ENCODE data around the gene GRIFIN. TPM values are rescaled to one million over a fixed set of nuclear protein-coding genes. Genes with fewer than 3 reads are reported as not detected.

The GRIFIN gene
- total RNA-seq, 1 donor from 2014 or later, result not detected

GRCh38 chr7:2513702-2514101 is 37.5 kb upstream of the GRIFIN start:
- no peaks in the 10 kb centered on the region for H3K27me3 ChIP-seq (ENCODE audit: insufficient read depth, low read length)
- H3K4me3 Mint-ChIP-seq (ENCODE audit: unreplicated experiment), result no peak overlapping the region
- DNase-seq (ENCODE audit: low read depth) (no peak), FAIRE-seq (no peak)
- H3K4me1 Mint-ChIP-seq (ENCODE audit: low read depth, unreplicated experiment), result peaks cover 18% of the 10 kb centered on the region
- H2AFZ ChIP-seq (ENCODE audit: low read depth, low read length), result no peak overlapping the region
- no peaks in the 10 kb centered on the region for H3K36me3 Mint-ChIP-seq (ENCODE audit: low read depth, unreplicated experiment)
- no peaks in the 10 kb centered on the region for H3K79me2 ChIP-seq (ENCODE audit: insufficient read depth, low read length)
- H3K4me1 ChIP-seq (ENCODE audit: insufficient read depth, low read length), result peaks cover 37% of the 10 kb centered on the region
- TF ChIP-seq EZH2 (IDR thresholded peaks at IDR 0.05; ENCODE audit: insufficient read depth, low read length), result no peak
- H3K36me3 ChIP-seq (ENCODE audit: insufficient read depth, low read length), result no peaks in the 10 kb centered on the region
- H3K27ac ChIP-seq (ENCODE audit: low read depth, low read length), result no peak overlapping the region
- H3K9ac ChIP-seq (ENCODE audit: low read length), result no peak overlapping the region
- H3K9me3 ChIP-seq (ENCODE audit: insufficient read depth, low read depth, low read length), result peaks cover 4% of the 10 kb centered on the region
- no peak overlapping the region for H3K4me3 ChIP-seq (ENCODE audit: insufficient read depth, low read depth, low read length)
- H3K27me3 Mint-ChIP-seq (ENCODE audit: low read depth, unreplicated experiment), result peaks cover 6% of the 10 kb centered on the region
- no peaks in the 10 kb centered on the region for H3K9me3 Mint-ChIP-seq (ENCODE audit: unreplicated experiment)
- no peak overlapping the region for H3K27ac Mint-ChIP-seq (ENCODE audit: unreplicated experiment)
- no peaks in the 10 kb centered on the region for H4K20me1 ChIP-seq (ENCODE audit: insufficient read depth, low read length)
- no peak overlapping the region for H3K4me2 ChIP-seq (ENCODE audit: low read length)

- Mint-ChIP-seq H3K27ac (ENCODE audit: unreplicated experiment) (no peak overlapping the region), H3K9me3 (ENCODE audit: unreplicated experiment) (no peaks in the 10 kb centered on the region), H3K4me3 (ENCODE audit: unreplicated experiment) (no peak overlapping the region), H3K36me3 (ENCODE audit: low read depth, unreplicated experiment) (no peaks in the 10 kb centered on the region), H3K4me1 (ENCODE audit: low read depth, unreplicated experiment) (peaks cover 13% of the 10 kb centered on the region), H3K27me3 (ENCODE audit: low read depth, unreplicated experiment) (peaks cover 6% of the 10 kb centered on the region)
- DNase-seq (ENCODE audit: low read depth) (no peak), FAIRE-seq (no peak)
- TF ChIP-seq CTCF (IDR thresholded peaks at IDR 0.05; ENCODE audit: insufficient read depth, low read depth, low read length) (no peak), EZH2 (IDR thresholded peaks at IDR 0.05; ENCODE audit: insufficient read depth, low read length) (no peak)
- H3K27me3 ChIP-seq (ENCODE audit: insufficient read depth, low read length), result no peaks in the 10 kb centered on the region
- no peak overlapping the region for H3K4me3 ChIP-seq (ENCODE audit: insufficient read depth, low read depth, low read length)
- no peak overlapping the region for H3K4me2 ChIP-seq (ENCODE audit: low read length)
- H3K9me3 ChIP-seq (ENCODE audit: insufficient read depth, low read depth, low read length), result peaks cover 4% of the 10 kb centered on the region
- no peaks in the 10 kb centered on the region for H4K20me1 ChIP-seq (ENCODE audit: insufficient read depth, low read length)
- no peaks in the 10 kb centered on the region for H3K36me3 ChIP-seq (ENCODE audit: insufficient read depth, low read length)
- H3K79me2 ChIP-seq (ENCODE audit: insufficient read depth, low read length), result no peaks in the 10 kb centered on the region
- H2AFZ ChIP-seq (ENCODE audit: low read depth, low read length), result no peak overlapping the region
- H3K4me1 ChIP-seq (ENCODE audit: insufficient read depth, low read length), result peaks cover 33% of the 10 kb centered on the region
- H3K27ac ChIP-seq (ENCODE audit: low read depth, low read length), result no peak overlapping the region
- H3K9ac ChIP-seq (ENCODE audit: low read length), result no peak overlapping the region
These were observed 36.5 kb upstream of the GRIFIN start for GRCh38 chr7:2512713-2513112.

- H2AFZ ChIP-seq (ENCODE audit: low read depth, low read length), result no peak overlapping the region
These were observed 36.0 kb upstream of the GRIFIN start for GRCh38 chr7:2512179-2512661.

More at GRCh38 chr7:2512179-2512661, 36.0 kb upstream of the GRIFIN start:
- H3K27ac Mint-ChIP-seq (ENCODE audit: unreplicated experiment), result no peak overlapping the region
- Histone ChIP-seq H4K20me1 (ENCODE audit: insufficient read depth, low read length) (no peaks in the 10 kb centered on the region), H3K4me3 (ENCODE audit: insufficient read depth, low read depth, low read length) (no peak overlapping the region), H3K27ac (ENCODE audit: low read depth, low read length) (no peak overlapping the region), H3K4me1 (ENCODE audit: insufficient read depth, low read length) (peaks cover 28% of the 10 kb centered on the region), H3K27me3 (ENCODE audit: insufficient read depth, low read length) (no peaks in the 10 kb centered on the region), H3K36me3 (ENCODE audit: insufficient read depth, low read length) (no peaks in the 10 kb centered on the region), H3K4me2 (ENCODE audit: low read length) (no peak overlapping the region), H3K9ac (ENCODE audit: low read length) (no peak overlapping the region), H3K79me2 (ENCODE audit: insufficient read depth, low read length) (no peaks in the 10 kb centered on the region), H3K9me3 (ENCODE audit: insufficient read depth, low read depth, low read length) (peaks cover 4% of the 10 kb centered on the region)
- peaks cover 6% of the 10 kb centered on the region for H3K27me3 Mint-ChIP-seq (ENCODE audit: low read depth, unreplicated experiment)
- TF ChIP-seq CTCF (IDR thresholded peaks at IDR 0.05; ENCODE audit: insufficient read depth, low read depth, low read length) (no peak), EZH2 (IDR thresholded peaks at IDR 0.05; ENCODE audit: insufficient read depth, low read length) (no peak)
- H3K36me3 Mint-ChIP-seq (ENCODE audit: low read depth, unreplicated experiment), result no peaks in the 10 kb centered on the region
- FAIRE-seq, result no peak
- peaks cover 8% of the 10 kb centered on the region for H3K4me1 Mint-ChIP-seq (ENCODE audit: low read depth, unreplicated experiment)
- DNase-seq (ENCODE audit: low read depth), result no peak
- H3K9me3 Mint-ChIP-seq (ENCODE audit: unreplicated experiment), result no peaks in the 10 kb centered on the region
- H3K4me3 Mint-ChIP-seq (ENCODE audit: unreplicated experiment), result no peak overlapping the region

Measured in astrocyte (in vitro differentiated cells and primary cell).